LoVo (cell line): Measurements from ENCODE around the gene ANTXR2.

Experiments used
- DNase-seq: peaks from one replicate; pipeline ENCODE4 v3.0.0-alpha.2; 2016; ENCODE audit warnings: low spot score

Gene ANTXR2

DNA sequence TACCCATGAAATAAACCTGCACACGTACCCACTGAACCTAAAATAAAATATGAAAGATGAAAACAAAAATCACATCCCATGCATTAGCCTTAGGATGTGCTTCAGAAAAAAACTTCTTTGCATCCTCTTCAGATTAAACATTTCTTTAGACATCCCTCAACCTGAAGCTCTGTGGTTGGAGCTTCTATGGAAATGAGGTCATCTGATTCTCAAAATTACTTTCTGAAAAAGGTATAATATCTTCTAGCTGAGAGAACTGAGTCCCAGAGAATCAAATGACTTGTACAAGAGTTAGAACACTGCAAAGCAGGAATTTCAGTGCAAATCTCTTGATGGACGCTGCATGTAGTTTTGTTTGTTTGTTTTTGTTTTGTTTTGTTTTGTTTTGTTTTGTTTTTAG, 19.1 kb upstream of the ANTXR2 start:
- DNase-seq, result no peak

DNA sequence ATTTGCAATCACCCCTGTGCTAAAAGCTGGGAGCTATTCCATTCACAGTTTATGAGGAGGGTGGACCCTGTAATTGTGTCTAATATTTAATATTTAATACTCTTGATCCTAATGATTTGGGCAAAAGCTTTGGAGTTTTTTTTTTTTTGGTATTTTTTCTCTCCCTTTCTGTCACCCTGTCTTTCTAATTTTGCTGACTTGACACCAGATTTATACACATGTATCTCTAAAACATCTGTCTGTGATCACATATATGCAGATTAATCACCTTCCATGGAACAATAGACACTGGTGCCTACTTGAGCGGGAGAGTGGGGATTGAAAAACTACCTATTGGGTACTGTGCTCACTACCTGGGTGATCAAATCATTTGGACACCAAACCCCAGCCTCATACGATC, 18.7 kb upstream of the ANTXR2 start:
- no peak for DNase-seq

GRCh38 chr4:80091184-80091583, 18.2 kb upstream of the ANTXR2 start:
- DNase-seq, result no peak

GRCh38 chr4:80090090-80090489, 17.1 kb upstream of the ANTXR2 start:
- no peak for DNase-seq

- DNase-seq, result no peak
Measured at GRCh38 chr4:80088471-80088870, 15.4 kb upstream of the ANTXR2 start.

DNA sequence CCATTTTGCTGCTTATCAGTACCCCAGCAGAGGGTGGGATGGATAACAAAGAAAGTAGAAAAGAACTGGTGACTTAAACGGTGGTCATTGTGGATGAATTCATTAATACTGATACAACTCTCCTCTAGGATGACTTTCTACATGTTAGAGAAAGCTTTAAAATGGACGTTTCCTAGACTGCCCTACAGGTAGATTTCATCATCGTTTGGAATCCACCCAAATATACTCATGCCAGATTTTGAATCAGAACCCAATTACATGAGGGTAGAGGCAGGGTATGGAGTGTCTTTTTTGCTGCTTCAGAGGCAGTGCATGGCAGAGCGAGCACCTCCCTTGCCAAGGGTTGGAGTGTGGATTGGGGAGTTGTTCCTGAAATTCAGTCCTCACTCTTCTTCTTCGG, 13.3 kb upstream of the ANTXR2 start:
- DNase-seq, result no peak

GRCh38 chr4:80085081-80085480, 12.1 kb upstream of the ANTXR2 start:
- DNase-seq, result no peak

GRCh38 chr4:80082693-80083092, 9.7 kb upstream of the ANTXR2 start:
- DNase-seq, result no peak

DNA sequence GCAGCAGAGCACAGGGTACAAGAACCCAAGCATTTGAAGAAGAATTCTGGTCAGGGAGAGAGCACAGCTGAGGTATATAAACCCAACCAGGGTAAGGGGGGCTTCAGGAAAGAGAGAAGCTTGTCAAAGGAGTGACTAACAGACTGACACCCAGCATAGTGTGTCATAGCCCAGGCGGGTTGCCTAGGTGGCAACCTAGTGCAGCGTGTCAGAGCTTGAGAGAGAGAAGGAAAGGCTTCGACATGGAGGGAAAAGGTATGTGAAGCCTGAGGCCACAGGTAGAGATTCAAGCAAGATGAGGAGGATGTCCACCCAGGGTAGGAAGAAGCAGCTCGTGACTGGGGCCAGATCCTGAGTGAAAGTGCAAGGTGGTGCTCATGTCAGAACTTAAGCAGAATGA, 8.5 kb upstream of the ANTXR2 start:
- DNase-seq, result no peak

- no peak for DNase-seq
Measured at GRCh38 chr4:80079255-80079923, 6.4 kb upstream of the ANTXR2 start.

GRCh38 chr4:80078346-80079092, 5.5 kb upstream of the ANTXR2 start:
- DNase-seq, result no peak

DNA sequence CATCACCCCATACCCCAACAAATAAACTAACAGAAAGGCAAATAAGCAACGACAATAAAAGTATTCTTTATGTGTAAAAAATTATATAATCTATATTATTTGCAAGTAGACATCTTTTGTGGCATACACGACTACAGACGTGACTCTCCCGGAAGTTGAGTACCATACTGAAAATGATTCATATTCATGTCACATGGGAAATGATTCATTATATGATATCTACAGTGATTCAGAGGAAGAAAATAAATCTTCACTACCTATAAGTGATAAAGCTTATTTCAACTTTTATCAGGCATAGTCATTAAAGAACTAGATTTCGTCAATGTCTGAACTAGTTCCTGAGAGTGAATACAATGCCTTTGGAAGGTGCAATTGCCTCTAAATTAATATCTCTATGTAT, 4.6 kb upstream of the ANTXR2 start:
- DNase-seq, result no peak

GRCh38 chr4:80076681-80077080, 3.7 kb upstream of the ANTXR2 start:
- no peak for DNase-seq

DNA sequence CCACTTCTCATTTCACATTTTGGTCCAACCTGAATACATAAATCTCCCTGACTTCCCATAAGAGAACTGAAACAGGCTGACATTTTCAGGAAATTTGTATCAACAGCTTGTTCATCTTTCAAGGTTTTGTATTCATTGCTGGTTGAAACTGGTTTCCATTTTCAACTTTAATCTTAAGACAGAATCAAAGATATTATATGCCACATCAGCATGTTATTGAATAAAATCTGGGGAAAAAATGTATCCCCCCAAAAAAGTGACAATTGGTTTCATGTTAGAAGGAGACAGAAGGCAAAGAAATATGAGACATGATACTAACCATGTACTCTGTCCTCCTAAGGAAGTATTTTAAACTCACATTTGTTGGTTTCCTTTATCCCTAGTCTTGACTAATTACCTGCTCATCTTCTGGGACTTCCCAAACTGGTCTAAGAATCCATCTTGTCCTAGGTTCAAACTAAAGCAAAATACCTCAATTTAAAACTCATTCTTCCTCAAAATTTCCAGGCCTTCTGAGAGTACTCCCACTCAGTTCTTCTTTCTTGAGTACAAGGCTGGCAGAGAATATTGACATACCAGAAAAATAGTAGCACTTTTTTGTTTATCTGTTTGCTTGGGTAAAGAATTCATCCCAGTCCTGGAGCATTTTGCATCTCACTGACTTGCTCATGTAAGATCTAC, 3.1 kb upstream of the ANTXR2 start:
- DNase-seq, result no peak

DNA sequence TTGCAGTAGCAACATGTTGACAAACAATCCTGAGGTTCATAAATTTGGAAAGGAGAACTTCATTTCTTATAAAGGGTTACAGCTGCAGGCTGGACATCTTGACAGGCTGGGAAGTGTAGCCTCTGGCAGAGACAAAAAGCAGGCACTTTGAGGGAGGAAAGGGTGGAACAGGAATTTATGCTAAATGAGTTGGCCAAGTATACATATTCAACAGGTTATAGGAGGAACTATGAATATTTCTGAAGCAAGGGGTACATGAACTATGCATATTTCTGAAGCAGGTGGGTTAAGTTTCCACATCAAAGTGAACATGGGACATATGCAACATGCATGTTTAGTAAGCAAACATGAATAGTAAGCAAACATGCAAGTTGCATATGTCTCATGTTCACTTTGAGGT, 1.6 kb upstream of the ANTXR2 start:
- DNase-seq, result no peak

- no peak for DNase-seq
Measured at GRCh38 chr4:80074069-80074468, 1.0 kb upstream of the ANTXR2 start.

- no peak for DNase-seq
Measured at GRCh38 chr4:80073473-80074008, 512 bp upstream of the ANTXR2 start.

GRCh38 chr4:80072228-80072743, 743 bp downstream of the ANTXR2 start:
- peak; percentile 15 for DNase-seq

DNA sequence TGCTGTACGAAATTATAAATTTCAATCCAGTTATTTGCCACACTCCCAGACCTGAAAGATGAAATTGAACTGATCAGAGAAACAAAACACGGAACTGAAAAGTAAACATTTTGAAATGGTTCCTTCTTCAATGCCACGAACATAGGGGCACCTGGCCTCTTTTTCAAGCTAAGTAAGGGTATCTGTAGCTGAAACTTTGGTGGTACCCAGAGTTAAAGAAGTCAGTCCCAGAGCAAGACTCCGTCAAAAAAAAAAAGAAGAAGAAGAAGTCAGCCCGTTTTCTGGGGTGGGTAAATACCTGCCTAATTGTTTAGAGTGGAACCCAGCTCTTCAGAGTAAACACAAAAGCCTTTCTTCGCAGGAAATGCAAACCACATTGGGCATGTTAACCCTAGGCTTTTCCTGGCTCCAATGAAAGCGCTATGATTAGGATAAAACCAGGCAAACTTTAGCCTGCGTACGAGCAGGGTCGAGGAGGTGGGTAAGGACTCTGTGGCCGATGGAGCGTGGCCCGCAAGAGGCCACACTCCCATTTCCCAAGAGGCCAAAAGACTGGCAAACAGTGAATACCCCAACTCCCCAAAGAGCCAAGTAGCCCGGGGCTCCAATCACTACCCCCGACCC, 1.3 kb downstream of the ANTXR2 start:
- DNase-seq, result no peak

- peak; percentile 19 for DNase-seq
Measured at GRCh38 chr4:80070880-80071603, 2.0 kb downstream of the ANTXR2 start.

- no peak for DNase-seq
Measured at GRCh38 chr4:80069837-80070731, 2.9 kb downstream of the ANTXR2 start.
